Measurements from ENCODE around the gene DLGAP4. TPM values are rescaled to one million over a fixed set of nuclear protein-coding genes. Genes with fewer than 3 reads are reported as not detected.

Gene DLGAP4
- total and polyA plus RNA-seq, 10 of the 15 experiments (the other 5 are each of a cell fraction or from before 2014, with no cell fraction given): 0.42 to 43.3 (median 19.0) TPM

- TF ChIP-seq POLR2AphosphoS2 (IDR thresholded peaks at IDR 0.05; ENCODE audit: low read depth, low read length) (peak; percentile 65; the same call in 1 of the 2 replicates), ETV6 (conservative IDR thresholded peaks at IDR 0.05 in 1 of 2, IDR thresholded peaks at IDR 0.05 in 1 of 2; ENCODE audit: borderline replicate concordance in 1 of 2, low read depth in 1 of 2) (no peak), BACH1 (IDR thresholded peaks at IDR 0.05; ENCODE audit: borderline replicate concordance) (peak; percentile 42; the same call in 1 of the 2 replicates), ZNF384 (IDR thresholded peaks at IDR 0.05; ENCODE audit: borderline replicate concordance, low read depth, low read length) (no peak), FOXK2 (IDR thresholded peaks at IDR 0.05) (no peak), RAD21 (IDR thresholded peaks at IDR 0.05; ENCODE audit: insufficient read depth, low read depth, low read length) (no peak), ASH2L (IDR thresholded peaks at IDR 0.05; ENCODE audit: borderline replicate concordance, low read depth) (no peak), MTA3 (IDR thresholded peaks at IDR 0.05; ENCODE audit: borderline replicate concordance, low read length) (no peak), RUNX3 (IDR thresholded peaks at IDR 0.05; ENCODE audit: low read length) (no peak), CEBPB (IDR thresholded peaks at IDR 0.05; ENCODE audit: borderline replicate concordance in 1 of 2, low read depth in 2 of 2, low read length in 2 of 2) (no peak), RBBP5 (conservative IDR thresholded peaks at IDR 0.05) (no peak), PBX3 (IDR thresholded peaks at IDR 0.05; ENCODE audit: insufficient replicate concordance, low read depth, low read length) (no peak), GABPA (IDR thresholded peaks at IDR 0.05; ENCODE audit: low read depth) (no peak), IRF3 (IDR thresholded peaks at IDR 0.05) (no peak), RCOR1 (conservative IDR thresholded peaks at IDR 0.05; ENCODE audit: low read depth, low read length) (no peak), MXI1 (IDR thresholded peaks at IDR 0.05; ENCODE audit: low read depth, low read length) (no peak), SIX5 (IDR thresholded peaks at IDR 0.05; ENCODE audit: low read depth, low read length, severe bottlenecking) (no peak), CHD2 (IDR thresholded peaks at IDR 0.05; ENCODE audit: borderline replicate concordance, low read depth, low read length) (no peak), SMAD5 (IDR thresholded peaks at IDR 0.05; ENCODE audit: low read depth) (no peak), EGR1 (IDR thresholded peaks at IDR 0.05; ENCODE audit: borderline replicate concordance in 1 of 2, low read depth in 2 of 2, low read length in 2 of 2) (peak in 1 of 2 experiments; percentile 63; a peak in 2 of 3 replicates), PAX5 (IDR thresholded peaks at IDR 0.05; ENCODE audit: borderline replicate concordance, low read depth, low read length) (no peak), RELA (IDR thresholded peaks at IDR 0.05; ENCODE audit: borderline replicate concordance, partially characterized antibody) (peak; percentile 39), HDAC6 (IDR thresholded peaks at IDR 0.05; ENCODE audit: unreplicated experiment) (no peak), NR2F1 (conservative IDR thresholded peaks at IDR 0.05) (peak; percentile 63; the same call in 1 of the 2 replicates), CREM (IDR thresholded peaks at IDR 0.05; ENCODE audit: low read depth) (no peak), ZNF24 (IDR thresholded peaks at IDR 0.05) (no peak), NBN (IDR thresholded peaks at IDR 0.05) (peak; percentile 58; the same call in 1 of the 2 replicates), EP300 (IDR thresholded peaks at IDR 0.05; ENCODE audit: borderline replicate concordance in 1 of 2, control insufficient read depth in 1 of 2, low read depth in 2 of 2, low read length in 2 of 2) (no peak), DPF2 (IDR thresholded peaks at IDR 0.05) (no peak; the same call in 1 of the 2 replicates)
Observed at GRCh38 chr20:36460648-36461599, 154.8 kb downstream of the DLGAP4 start (continued).

All from GM12878 (cell line).